Effector memory CD4-positive, alpha-beta T cell (primary cell): Measurements from ENCODE around the gene MTHFR.

Experiments
- DNase-seq, 3 donors: peaks; one replicate each; pipeline ENCODE4 v3.0.0-alpha.2; 2020
- H3K27ac ChIP-seq: 2 replicates; pipeline ENCODE4 v1.7.0; 2013; ENCODE audit warnings: mild to moderate bottlenecking, low read length, moderate library complexity; ENCODE audit not compliant: insufficient read depth, poor library complexity, severe bottlenecking
- H3K27me3 ChIP-seq: replicated peaks from 2 replicates; pipeline ENCODE4 v1.7.0; 2013; ENCODE audit warnings: mild to moderate bottlenecking, low read length; ENCODE audit not compliant: insufficient read depth, control insufficient read depth, poor library complexity, severe bottlenecking
- H3K36me3 ChIP-seq: 2 replicates; pipeline ENCODE4 v1.7.0; 2013; ENCODE audit warnings: mild to moderate bottlenecking, low read length, moderate library complexity; ENCODE audit not compliant: control insufficient read depth, insufficient read depth
- H3K4me1 ChIP-seq: 2 replicates; pipeline ENCODE4 v1.7.0; 2013; ENCODE audit warnings: low read length, mild to moderate bottlenecking; ENCODE audit not compliant: control insufficient read depth, insufficient read depth, poor library complexity, severe bottlenecking
- H3K4me3 ChIP-seq: 2 replicates; pipeline ENCODE4 v1.7.0; 2013; ENCODE audit warnings: low read length, low read depth, mild to moderate bottlenecking; ENCODE audit not compliant: insufficient read depth, poor library complexity, severe bottlenecking
- H3K9me3 ChIP-seq: 2 replicates; pipeline ENCODE4 v1.7.0; 2013; ENCODE audit warnings: mild to moderate bottlenecking, low read length, moderate library complexity; ENCODE audit not compliant: control insufficient read depth

The MTHFR gene

DNA sequence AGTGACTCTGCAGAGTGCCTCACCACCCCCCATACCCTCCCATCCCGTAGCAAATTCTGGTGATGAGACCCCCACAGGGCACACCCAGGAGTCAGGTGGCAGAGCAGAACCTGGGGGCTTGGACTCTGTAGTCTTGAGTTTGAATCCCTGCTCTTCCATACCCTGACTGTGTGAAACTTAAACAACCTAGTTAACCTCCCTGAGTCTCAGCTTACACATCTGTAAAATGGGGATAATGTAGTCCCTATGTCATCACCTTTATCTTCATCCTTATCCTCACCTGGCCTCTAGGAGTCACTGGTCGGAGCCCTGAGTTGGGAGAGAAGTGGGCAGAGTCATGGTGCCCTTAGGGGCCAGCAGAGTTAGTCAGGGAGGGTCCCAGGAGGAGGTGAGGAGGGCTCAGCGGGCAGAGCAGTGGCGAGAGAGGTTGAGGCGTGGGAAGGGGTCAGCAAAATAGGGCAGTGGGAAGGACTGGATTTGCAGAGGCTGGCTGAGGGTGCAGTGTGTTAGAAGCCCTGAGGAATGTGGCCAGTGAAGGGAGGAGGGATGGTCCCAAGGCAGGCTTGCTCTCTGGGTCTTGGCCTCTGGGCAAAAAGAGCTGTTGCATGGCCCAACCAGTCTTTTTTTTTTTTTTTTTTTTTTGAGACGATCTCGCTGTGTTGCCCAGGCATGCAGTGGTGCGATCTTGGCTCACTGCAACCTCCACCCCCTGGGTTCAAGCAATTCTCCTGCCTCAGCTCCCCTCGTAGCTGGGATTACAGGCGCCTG lies 25.2 kb downstream of the MTHFR start:
- Histone ChIP-seq H3K27ac (no peak overlapping the region), H3K27me3 (no peaks in the 10 kb centered on the region), H3K9me3 (no peaks in the 10 kb centered on the region), H3K36me3 (no peaks in the 10 kb centered on the region), H3K4me1 (peaks cover 9% of the 10 kb centered on the region), H3K4me3 (no peak overlapping the region)
- DNase-seq, result no peak

DNA sequence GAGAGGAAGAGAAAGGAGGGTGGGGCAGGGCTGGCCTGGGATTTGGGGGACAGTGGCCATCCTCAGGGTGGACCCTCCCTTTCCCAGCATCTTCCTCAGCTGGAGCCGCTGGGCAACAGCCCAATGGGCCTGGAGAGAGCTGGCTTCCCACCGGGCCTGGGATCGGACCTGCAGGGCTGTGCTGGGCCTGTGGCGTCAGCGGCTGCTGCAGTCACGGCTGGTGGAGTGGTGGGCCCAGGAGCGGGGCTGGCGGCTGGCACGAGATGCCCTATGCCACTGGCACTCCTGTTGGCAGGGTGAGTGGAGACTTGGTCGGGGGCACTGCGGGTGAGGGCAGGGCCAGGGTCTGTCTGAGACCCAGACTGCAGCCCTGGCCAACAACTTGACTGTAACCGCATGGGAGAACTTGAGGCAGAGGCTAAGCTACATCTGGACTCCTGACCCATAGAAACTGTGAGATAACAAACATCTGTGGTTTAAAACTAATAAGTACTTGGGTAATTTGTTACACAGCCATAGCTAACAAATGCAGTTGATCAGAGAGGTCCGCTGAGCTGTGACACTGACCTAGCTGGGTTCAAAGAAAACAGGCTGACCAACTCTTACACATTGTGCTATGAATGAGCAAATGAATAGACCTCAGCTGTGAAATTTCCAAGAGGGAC lies 25.9 kb downstream of the MTHFR start:
- Histone ChIP-seq H3K4me3 (no peak overlapping the region), H3K27ac (no peak overlapping the region), H3K27me3 (no peaks in the 10 kb centered on the region), H3K4me1 (peaks cover 4% of the 10 kb centered on the region), H3K36me3 (no peaks in the 10 kb centered on the region), H3K9me3 (no peaks in the 10 kb centered on the region)
- no peak for DNase-seq

DNA sequence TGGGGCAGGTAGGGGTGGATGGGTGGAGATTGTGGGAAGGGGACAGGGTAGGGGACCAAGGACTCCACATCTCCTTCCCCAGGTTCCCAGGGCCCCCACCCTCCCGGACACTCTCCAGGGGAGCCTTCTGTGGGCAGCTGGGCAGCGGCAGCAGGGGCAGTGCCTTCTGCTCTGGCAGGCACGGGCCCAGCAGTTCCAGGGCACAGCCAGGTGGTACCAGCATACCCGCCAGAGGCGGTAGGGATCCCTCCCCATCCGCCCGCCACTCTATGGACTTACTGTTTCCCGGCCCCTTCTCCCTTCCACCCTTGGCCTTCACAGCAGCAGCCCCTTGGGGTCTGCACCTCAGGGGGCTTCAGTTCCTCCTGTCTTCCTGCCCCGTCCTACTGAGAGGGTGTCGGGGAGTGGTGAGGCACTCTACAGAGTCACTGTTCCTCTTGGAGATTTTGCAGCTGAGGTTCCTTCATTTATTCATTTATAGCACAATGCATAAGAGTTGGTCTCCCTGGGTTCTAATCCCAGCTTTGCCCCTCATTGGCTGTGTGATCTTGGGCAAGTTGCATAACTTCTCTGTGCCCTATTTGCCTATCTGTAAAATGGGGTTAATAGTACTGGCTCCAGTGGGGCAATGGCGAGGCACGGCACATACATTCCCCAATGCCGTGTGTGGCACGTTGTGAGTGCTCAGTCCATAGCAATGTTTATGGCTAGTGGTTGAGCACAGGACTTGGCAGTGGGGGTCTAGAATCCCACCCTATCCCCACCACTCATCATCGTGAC lies 26.7 kb downstream of the MTHFR start:
- no peaks in the 10 kb centered on the region for H3K9me3 ChIP-seq
- DNase-seq, result no peak
- no peaks in the 10 kb centered on the region for H3K36me3 ChIP-seq
- H3K4me1 ChIP-seq, result no peaks in the 10 kb centered on the region
- no peaks in the 10 kb centered on the region for H3K27me3 ChIP-seq
- no peak overlapping the region for H3K27ac ChIP-seq
- no peak overlapping the region for H3K4me3 ChIP-seq

DNA sequence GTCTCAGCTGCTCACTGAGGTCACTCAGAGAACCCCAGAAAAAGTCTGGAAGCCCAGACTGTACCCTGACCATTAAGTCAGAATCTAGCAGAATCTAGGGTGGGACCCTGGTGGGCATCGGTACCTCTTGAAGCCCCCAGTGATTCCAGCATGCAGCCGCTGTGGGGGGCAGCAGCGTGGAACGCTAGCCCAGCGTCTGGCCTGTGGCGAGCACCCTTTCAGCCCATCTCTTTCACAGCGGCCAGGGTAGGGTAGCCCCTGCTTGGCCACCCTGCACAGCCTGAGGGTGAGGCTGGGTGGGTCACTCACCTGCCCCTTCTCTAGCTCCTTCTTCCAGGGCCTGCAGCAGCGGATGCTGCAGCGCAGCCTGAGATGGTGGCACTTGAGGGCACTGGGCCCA lies 27.4 kb downstream of the MTHFR start:
- Histone ChIP-seq H3K27ac (no peak overlapping the region), H3K4me3 (no peak overlapping the region), H3K36me3 (no peaks in the 10 kb centered on the region), H3K4me1 (no peaks in the 10 kb centered on the region), H3K27me3 (no peaks in the 10 kb centered on the region), H3K9me3 (no peaks in the 10 kb centered on the region)
- DNase-seq, result no peak

DNA sequence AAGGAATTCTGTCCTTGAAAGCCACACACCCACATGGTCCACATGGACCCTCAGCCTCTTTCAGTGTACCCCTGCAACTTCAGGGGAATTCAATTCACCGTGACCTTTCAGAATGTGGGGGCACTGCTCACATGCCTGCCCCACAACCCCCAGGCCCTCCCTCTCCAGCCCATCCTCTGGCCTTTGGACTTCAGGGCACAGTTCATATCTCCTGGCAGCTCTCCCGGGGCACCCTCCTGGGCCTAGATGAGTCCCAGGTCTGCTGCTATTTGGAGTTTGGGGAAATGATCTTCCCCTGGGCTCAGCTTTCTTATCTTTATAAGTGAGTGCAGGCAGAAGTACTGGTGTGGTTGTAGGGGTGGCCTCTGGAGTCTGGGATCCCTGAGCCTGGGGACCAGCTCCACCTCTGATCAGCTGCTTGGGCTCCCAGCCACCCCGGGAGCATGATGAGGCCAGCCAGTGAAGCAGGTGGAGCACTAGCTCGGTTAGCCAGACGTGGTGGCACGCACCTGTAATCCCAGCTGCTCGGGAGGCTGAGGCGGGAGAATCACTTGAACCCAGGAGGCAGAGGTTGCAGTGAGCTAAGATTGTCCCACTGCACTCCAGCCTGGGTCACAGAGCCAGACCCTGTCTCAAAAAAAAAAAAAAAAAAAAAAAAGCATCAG lies 28.0 kb downstream of the MTHFR start:
- H3K9me3 ChIP-seq, result no peaks in the 10 kb centered on the region
- no peaks in the 10 kb centered on the region for H3K27me3 ChIP-seq
- no peak for DNase-seq
- H3K27ac ChIP-seq, result no peak overlapping the region
- no peaks in the 10 kb centered on the region for H3K36me3 ChIP-seq
- H3K4me3 ChIP-seq, result no peak overlapping the region
- no peaks in the 10 kb centered on the region for H3K4me1 ChIP-seq

DNA sequence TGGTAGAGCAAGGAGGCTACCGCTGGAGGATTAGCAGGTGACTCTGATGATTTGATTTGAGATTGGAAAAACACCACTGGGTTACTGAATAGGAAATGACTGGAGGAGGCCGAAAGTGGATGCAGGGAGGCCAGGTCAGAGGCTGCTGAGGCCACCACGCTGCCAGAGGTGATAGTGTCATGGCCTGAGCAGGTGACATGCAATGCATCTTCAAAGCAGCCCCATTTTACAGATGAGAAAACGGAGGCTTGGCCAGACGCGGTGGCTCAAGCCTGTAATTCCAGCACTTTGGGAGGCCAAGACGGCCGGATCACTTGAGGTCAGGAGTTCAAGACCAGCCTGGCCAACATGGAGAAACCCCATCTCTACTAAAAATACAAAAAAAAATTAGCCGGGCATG lies 31.0 kb downstream of the MTHFR start:
- H3K9me3 ChIP-seq, result no peaks in the 10 kb centered on the region
- no peak overlapping the region for H3K4me3 ChIP-seq
- no peaks in the 10 kb centered on the region for H3K4me1 ChIP-seq
- H3K27ac ChIP-seq, result no peak overlapping the region
- no peaks in the 10 kb centered on the region for H3K36me3 ChIP-seq
- no peak for DNase-seq
- H3K27me3 ChIP-seq, result no peaks in the 10 kb centered on the region

DNA sequence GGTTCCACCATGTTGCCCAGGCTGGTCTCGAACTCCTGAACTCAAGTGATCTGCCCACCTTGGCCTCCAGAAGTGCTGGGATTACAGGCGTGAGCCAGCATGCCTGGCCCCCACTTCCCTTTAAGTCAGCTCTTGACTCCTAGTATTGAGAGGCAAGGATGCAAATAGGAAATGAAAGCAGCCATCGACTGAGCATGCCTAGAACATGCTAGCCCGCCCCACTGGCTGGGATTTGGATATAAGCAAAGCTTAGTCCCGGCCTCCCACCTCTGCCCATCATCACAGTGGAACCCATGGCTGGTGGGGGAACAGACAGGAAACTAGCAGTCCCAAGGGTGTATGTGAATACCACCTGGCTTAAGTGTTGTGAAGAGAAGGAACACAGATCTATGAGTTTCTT lies 33.3 kb downstream of the MTHFR start:
- no peaks in the 10 kb centered on the region for H3K9me3 ChIP-seq

DNA sequence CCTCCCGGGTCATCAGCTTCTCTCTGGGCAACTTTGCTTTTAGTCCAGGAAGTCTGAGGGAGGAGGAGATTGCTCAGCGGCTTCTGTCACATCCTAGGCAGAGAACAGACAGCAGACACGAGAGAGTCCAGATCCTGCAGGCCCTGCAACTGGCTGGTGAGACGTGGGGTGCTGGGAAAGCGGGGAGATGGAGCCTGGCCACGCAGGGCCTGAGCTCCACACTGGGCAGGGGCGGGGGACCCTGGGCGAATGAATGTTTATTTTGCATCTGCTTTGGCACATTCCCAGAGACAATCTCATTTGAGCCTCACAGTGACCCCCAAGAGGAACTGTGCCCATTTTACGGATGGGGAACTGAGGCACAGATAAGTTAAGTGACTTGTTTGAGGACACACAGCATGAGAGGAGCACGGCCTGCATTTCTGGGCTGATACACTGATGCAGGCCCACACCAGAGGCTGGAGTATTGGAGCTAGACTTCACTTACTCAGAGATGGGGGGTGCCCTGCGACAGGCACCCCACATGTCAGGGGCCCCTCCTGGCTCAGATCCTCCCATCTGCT lies 34.2 kb downstream of the MTHFR start:
- Histone ChIP-seq H3K27ac (no peak overlapping the region), H3K4me1 (no peaks in the 10 kb centered on the region), H3K9me3 (no peaks in the 10 kb centered on the region), H3K36me3 (no peaks in the 10 kb centered on the region), H3K4me3 (no peak overlapping the region), H3K27me3 (no peaks in the 10 kb centered on the region)
- DNase-seq, result no peak

More for the DNA sequence above, 33.3 kb downstream of the MTHFR start:
- Histone ChIP-seq H3K4me3 (no peak overlapping the region), H3K27me3 (no peaks in the 10 kb centered on the region), H3K36me3 (no peaks in the 10 kb centered on the region), H3K27ac (no peak overlapping the region), H3K4me1 (no peaks in the 10 kb centered on the region)
- no peak for DNase-seq

DNA sequence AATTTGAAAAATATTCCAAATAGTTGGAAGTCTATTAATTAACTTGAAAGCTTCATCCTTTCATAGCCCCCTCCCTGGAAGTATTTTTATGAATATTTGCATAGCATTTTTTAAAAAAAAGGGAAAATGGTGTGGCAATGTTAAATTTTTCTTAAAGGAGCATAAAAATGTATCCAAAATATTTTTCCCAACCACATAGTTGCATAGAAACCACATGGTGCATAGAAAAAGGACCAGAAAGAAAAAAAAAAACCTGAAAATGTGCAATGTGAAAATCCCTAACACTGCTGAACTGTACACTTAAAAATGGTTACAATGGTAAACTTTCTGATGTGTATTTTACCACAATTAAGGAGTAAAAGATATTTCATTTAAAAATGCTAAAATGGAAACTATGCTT lies 35.8 kb downstream of the MTHFR start:
- no peak for DNase-seq
- Histone ChIP-seq H3K4me3 (no peak overlapping the region), H3K4me1 (no peaks in the 10 kb centered on the region), H3K9me3 (no peaks in the 10 kb centered on the region), H3K27me3 (no peaks in the 10 kb centered on the region), H3K27ac (no peak overlapping the region), H3K36me3 (no peaks in the 10 kb centered on the region)
